AG04449 (cell line): Measurements from ENCODE around the gene IGFBP6.

ENCODE experiments used
- CTCF ChIA-PET: fragments of 350-600 bp; formaldehyde crosslinking; extraction: SDS; loops from one replicate; lab custom pipeline; 2021; ENCODE audit warnings: antibody characterized with exemption; lab: Yijun Ruan, JAX
- POLR2A ChIA-PET: fragments of 400-600, 350-600 bp; formaldehyde crosslinking; extraction: SDS; loops from one replicate; lab custom pipeline; 2020; ENCODE audit warnings: antibody characterized with exemption, inconsistent platforms; lab: Yijun Ruan, JAX
- DNase-seq: peaks from one replicate; pipeline ENCODE4 v3.0.0-alpha.2; 2010; ENCODE audit warnings: low read depth, low spot score
- H3K4me3 ChIP-seq: 2 replicates; pipeline ENCODE4 v1.5.1; 2011; ENCODE audit warnings: low read depth, mild to moderate bottlenecking, control low read depth, low read length
- TF ChIP-seq, protein P1 (sequence below): IDR thresholded peaks from one replicate; pipeline ENCODE4 v1.5.1; 2011; ENCODE audit warnings: mild to moderate bottlenecking, moderate library complexity, low read length, control low read depth, inconsistent platforms; ENCODE audit not compliant: insufficient read depth; ENCODE audit errors: missing control alignments

Gene IGFBP6

GRCh38 chr12:53101266-53101665 lies 3.8 kb downstream of the IGFBP6 start:
- TF ChIP-seq, protein P1, sequence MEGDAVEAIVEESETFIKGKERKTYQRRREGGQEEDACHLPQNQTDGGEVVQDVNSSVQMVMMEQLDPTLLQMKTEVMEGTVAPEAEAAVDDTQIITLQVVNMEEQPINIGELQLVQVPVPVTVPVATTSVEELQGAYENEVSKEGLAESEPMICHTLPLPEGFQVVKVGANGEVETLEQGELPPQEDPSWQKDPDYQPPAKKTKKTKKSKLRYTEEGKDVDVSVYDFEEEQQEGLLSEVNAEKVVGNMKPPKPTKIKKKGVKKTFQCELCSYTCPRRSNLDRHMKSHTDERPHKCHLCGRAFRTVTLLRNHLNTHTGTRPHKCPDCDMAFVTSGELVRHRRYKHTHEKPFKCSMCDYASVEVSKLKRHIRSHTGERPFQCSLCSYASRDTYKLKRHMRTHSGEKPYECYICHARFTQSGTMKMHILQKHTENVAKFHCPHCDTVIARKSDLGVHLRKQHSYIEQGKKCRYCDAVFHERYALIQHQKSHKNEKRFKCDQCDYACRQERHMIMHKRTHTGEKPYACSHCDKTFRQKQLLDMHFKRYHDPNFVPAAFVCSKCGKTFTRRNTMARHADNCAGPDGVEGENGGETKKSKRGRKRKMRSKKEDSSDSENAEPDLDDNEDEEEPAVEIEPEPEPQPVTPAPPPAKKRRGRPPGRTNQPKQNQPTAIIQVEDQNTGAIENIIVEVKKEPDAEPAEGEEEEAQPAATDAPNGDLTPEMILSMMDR: no peak
- CTCF ChIA-PET: interaction anchor here (0.9 to 20.8 kb wide), 7 partner anchors 9 to 96 kb away, joined by 3 to 655 read pairs (median 10); partner anchors contain the start of gene SPRYD3
- DNase-seq: no peak
- POLR2A ChIA-PET: interaction anchor here (0.6 to 2.2 kb wide), 3 partner anchors 36 to 54 kb away, joined by 3 to 11 read pairs (median 4); no protein-coding TSS in a partner anchor
- H3K4me3 ChIP-seq: no peak overlapping the region

DNA sequence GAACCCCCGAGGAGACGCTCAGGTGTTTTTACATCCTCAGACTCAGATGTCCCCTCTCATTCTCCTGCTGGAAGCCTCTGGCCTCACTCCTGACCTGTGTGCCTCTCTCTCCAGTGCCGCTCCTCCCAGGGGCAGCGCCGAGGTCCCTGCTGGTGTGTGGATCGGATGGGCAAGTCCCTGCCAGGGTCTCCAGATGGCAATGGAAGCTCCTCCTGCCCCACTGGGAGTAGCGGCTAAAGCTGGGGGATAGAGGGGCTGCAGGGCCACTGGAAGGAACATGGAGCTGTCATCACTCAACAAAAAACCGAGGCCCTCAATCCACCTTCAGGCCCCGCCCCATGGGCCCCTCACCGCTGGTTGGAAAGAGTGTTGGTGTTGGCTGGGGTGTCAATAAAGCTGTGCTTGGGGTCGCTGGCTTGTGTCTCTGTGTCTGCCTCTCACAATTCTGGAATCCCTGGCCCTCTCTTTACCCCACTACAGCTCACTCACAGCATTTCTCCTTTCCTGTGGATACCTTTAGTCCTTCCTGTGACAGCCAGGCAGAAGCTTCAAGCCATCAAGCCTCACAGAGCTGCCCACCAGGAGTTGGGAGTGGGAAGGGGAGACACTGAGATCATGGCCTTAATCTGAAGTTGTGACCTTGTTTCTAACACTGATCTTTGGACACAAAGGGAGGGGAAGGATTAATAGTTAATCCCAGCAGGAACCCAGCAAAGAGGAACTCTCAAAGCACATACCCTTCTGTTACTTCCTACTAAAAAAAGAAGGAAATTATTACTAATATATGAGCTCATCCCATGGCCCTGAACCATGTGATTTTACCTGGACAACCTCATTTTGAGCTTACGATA lies 4.7 kb downstream of the IGFBP6 start:
- H3K4me3 ChIP-seq: no peak overlapping the region
- ChIA-PET CTCF (interaction anchor here (0.7 to 20.8 kb wide), 13 partner anchors 13 to 289 kb away, joined by 3 to 655 read pairs (median 3); partner anchors contain the start of genes CSAD and SPRYD3), POLR2A (interaction anchor here (1.7 to 2.2 kb wide), 3 partner anchors 23 to 55 kb away, joined by 4 to 11 read pairs (median 8); partner anchors contain the start of gene SPRYD3)
- no peak for DNase-seq
- TF ChIP-seq, protein P1: no peak

GRCh38 chr12:53102883-53103807 lies 5.7 kb downstream of the IGFBP6 start, which contains the start of gene SOAT2:
Gene SOAT2, plus strand, starts transcription at chr12:53103486. Its CDS starts 92 bp downstream, at chr12:53103578.
- no peak for DNase-seq
- ChIA-PET CTCF (interaction anchor here (0.7 to 20.8 kb wide), 12 partner anchors 9 to 288 kb away, joined by 3 to 655 read pairs (median 3); partner anchors contain the start of genes CSAD and SPRYD3), POLR2A (interaction anchor here (0.6 to 2.2 kb wide), 8 partner anchors 23 to 102 kb away, joined by 3 to 11 read pairs (median 4); partner anchors contain the start of gene SPRYD3)
- no peak within 1 kb of the TSS for H3K4me3 ChIP-seq
- TF ChIP-seq, protein P1: no peak

- TF ChIP-seq, protein P1: no peak
- CTCF ChIA-PET: interaction anchor here (1.0 to 20.8 kb wide), 5 partner anchors 10 to 183 kb away, joined by 3 to 655 read pairs (median 13); partner anchors contain the start of gene SPRYD3
- DNase-seq: no peak
- H3K4me3 ChIP-seq: no peak overlapping the region
- POLR2A ChIA-PET: interaction anchor here (0.6 to 1.3 kb wide), 4 partner anchors 23 to 101 kb away, joined by 3 to 5 read pairs (median 3); no protein-coding TSS in a partner anchor
These were observed 6.4 kb downstream of the IGFBP6 start for GRCh38 chr12:53103860-53104305.

DNA sequence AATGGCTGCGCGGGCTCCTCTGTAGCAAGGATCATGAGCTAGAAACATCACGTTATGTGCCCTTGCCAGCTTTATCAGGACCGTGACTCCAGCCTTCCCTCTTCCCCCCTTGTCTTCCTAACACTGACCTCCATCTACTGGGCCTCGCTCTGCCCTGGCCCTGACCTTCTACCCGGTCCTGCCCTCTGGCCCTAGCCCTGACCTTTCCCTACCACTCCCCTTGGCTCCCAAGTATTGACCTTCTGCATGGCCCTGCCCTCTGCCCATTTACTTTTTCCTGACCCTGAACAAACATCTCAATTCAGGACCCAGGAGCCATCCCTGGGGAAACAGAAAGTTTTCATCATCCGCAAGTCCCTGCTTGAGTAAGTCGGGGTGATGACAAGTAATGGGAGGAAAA lies 7.8 kb downstream of the IGFBP6 start:
- TF ChIP-seq, protein P1: no peak
- CTCF ChIA-PET: interaction anchor here (20.8 kb wide), 1 partner anchor 30 kb away, joined by 655 read pairs; the partner anchor contains the start of gene SPRYD3
- no peak for DNase-seq
- POLR2A ChIA-PET: no interaction called here
- no peak overlapping the region for H3K4me3 ChIP-seq
